ENCODE measurements around the gene TOR1B.

TOR1B gene

DNA sequence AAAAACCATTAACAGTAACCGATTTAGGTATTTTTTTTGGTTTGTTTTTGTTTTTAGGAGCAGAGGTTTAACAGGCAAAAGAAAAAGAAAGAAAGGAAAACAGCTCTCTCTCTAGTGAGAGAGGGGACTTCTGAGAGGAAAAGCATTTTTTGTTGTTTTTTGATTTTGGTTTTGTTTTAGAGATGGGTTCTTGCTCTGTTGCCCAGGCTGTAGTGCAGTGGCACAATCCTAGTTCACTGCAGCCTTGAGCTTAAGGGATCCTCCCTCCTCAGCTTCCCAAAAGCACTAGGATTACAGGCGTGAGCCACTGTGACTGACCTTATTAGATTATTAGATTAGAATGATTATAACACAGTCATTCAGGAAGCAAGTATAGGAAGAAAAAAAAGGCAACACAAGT lies 42.4 kb downstream of the TOR1B start:
- no peak for DNase-seq

DNA sequence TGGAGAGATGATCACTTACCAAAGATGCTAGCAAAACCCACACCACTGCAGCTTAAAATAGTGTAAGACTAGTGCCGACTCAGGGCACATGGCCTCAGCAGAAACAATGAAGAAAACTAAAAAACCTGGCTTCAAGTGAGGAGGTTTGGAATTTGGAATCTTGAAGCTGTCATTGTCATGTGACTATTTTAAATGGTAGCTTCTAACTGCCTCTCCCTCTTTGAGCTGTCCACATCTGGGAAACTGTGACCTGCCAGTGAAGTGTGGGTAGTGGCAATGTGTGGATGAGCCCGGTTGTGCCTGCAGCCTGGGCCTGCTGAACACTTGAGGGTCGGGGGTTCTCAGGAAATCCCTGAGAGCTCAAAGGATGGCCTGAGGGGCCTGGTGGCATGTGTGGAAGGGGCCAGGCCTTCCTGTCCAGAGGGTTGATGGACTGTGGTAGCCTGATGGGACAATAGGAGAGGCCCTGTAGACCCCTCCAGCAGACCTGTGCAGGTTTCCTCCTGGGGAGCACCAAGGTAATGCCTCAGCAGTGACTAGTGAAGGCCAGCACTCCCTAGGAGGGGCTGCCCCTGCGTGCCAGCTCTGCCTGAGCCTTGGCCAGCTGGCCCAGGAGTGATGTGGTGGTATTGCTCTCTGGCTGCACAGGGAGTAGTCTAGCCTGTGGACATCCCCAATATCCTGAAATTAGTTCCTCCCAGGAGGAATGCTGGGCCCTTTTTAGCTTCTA lies 45.9 kb downstream of the TOR1B start:
- no peak for DNase-seq

DNA sequence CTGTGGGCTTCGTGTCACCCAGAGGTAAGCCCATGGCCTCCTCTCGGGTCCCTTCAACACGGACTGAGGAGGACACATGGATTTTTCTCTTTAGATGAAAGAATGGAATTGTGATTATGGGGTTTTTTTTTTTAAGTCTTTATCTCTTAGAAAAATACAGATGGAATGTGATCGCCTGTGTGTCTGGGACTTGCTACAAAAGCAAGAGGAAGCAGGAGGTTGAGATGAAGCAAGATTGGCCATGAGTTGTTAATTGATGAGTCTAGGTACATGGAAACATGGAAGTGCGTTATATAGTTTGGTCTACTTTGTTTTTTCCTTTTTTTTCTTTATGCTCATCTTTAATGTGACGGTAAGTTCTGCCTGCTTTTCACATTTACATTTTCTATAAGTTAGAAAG lies 46.9 kb downstream of the TOR1B start:
- no peak for DNase-seq

GRCh38 chr9:129850821-129851550 lies 48.0 kb downstream of the TOR1B start:
- no peak for DNase-seq

- DNase-seq, result no peak
Measured at GRCh38 chr9:129851821-129852220, 48.8 kb downstream of the TOR1B start.

- DNase-seq, result no peak
Measured at GRCh38 chr9:129852579-129852978, 49.6 kb downstream of the TOR1B start.

DNA sequence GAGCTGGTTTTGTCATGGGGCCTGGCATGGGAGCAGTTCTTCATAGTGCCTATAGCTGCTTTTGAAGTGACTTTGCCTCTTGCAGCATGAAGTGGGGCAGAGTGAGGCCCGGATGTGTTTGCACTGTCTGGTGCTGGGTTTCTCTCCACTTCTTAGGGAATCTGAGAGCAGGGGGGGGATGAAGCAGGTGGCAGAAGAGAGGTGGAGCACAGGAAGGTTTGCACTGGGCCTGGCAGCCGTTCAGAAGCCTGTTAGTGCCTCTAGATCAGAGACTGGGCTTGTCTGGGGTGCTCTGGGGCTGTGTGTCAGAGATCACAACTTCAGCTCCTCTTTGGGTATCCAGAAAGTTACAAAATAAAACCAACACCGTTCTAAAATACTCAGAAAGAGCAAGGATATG lies 50.6 kb downstream of the TOR1B start:
- DNase-seq, result no peak

GRCh38 chr9:129854588-129855110 lies 51.7 kb downstream of the TOR1B start:
- no peak for DNase-seq

DNA sequence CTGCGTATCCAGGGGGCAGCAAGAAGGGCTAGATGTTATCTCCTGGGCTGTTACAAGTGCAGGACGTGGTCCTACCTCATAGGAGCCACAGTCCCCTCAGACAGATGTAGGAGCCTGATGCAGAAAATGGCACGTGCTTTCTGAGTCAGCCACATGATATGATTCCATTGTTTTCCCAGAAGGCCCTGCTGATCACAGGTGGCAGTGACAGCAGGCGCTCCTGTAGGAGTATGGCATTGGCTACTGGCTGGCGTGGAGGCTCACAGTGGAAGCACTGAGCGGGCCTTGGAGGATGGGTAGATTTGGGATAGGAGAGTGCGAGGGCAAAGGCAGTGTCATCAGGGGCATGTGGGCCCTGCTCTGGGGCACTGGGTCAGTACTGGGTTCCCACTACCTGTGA lies 54.2 kb downstream of the TOR1B start:
- no peak for DNase-seq

DNA sequence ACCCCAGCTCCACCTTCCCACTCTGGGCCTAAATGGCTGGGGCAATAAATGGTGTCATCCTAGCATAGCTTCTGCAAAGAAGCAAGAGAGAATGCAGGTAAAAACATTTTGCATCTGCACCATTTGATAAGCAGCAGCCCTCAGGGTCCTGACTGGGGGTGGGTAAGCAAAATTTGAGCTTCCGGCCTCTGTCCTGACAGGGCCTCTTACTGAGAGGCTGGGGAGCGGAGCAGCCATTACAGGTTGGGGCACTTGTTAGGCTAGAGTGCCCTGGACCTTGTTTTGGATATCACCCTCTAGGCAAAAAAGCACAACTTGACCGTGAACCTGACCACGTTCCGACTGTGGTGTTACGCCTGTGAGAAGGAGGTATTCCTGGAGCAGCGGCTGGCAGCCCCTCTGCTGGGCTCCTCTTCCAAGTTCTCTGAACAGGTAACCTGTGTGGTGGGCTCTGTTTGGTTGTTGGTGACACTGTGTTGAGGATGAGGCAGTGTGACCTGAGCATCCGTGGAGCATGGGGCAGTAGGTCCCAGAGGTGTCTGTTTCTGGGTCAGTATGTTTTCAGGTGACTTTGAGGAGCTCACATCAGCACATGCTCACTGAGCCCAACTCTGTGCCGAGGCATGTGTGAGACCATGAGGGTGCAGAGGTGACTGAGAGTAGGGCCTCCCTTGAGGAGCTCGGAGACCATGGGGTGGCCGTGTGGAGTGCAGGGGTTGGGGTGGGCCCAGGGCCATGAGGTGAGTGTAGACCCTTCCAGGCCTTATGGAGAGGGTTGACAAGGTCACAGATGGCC lies 55.4 kb downstream of the TOR1B start:
- DNase-seq, result no peak
